Activated T-helper 17 cell treated with anti-CD3 and anti-CD28 coated beads, Interleukin-2, amount 50 U/mL, for 72 hours (primary cell): ENCODE data around the gene SKI. TPM values are rescaled to one million over a fixed set of nuclear protein-coding genes. Genes with fewer than 3 reads are reported as not detected.

ENCODE experiments used
- ATAC-seq: fragments of 150-1000 bp; cut with Tn5 transposase; replicated peaks from 2 replicates; pipeline ENCODE4 v1.10.0; 2021; ENCODE audit warnings: mild to moderate bottlenecking, moderate library complexity
- H3K27ac Mint-ChIP-seq: one replicate; pipeline ENCODE4 v1.8.0; 2022; ENCODE audit warnings: mixed read lengths
- H3K27me3 Mint-ChIP-seq: one replicate; pipeline ENCODE4 v1.8.0; 2022; ENCODE audit warnings: mixed read lengths
- H3K36me3 Mint-ChIP-seq: one replicate; pipeline ENCODE4 v1.8.0; 2022; ENCODE audit warnings: low read depth, mild to moderate bottlenecking, mixed read lengths
- H3K4me1 Mint-ChIP-seq: one replicate; pipeline ENCODE4 v1.8.0; 2022; ENCODE audit warnings: mixed read lengths
- H3K4me3 Mint-ChIP-seq: one replicate; pipeline ENCODE4 v1.8.0; 2022; ENCODE audit warnings: mild to moderate bottlenecking, mixed read lengths
- H3K9me3 Mint-ChIP-seq: one replicate; pipeline ENCODE4 v1.8.0; 2022; ENCODE audit warnings: mixed read lengths
- total RNA-seq, 2 donors: library from RNA; stranded (reverse); gene quantifications; one replicate each; pipeline ENCODE4 v1.2.3, GENCODE V29; 2022

The SKI gene
- total RNA-seq, 2 donors from 2014 or later, result 39.5 to 52.1 TPM

GRCh38 chr1:2335721-2336455 is 107.8 kb downstream of the SKI start:
- Mint-ChIP-seq H3K27me3 (no peaks in the 10 kb centered on the region), H3K4me3 (no peak overlapping the region), H3K9me3 (no peaks in the 10 kb centered on the region), H3K36me3 (no peaks in the 10 kb centered on the region), H3K27ac (no peak overlapping the region), H3K4me1 (no peaks in the 10 kb centered on the region)
- ATAC-seq, result no peak

DNA sequence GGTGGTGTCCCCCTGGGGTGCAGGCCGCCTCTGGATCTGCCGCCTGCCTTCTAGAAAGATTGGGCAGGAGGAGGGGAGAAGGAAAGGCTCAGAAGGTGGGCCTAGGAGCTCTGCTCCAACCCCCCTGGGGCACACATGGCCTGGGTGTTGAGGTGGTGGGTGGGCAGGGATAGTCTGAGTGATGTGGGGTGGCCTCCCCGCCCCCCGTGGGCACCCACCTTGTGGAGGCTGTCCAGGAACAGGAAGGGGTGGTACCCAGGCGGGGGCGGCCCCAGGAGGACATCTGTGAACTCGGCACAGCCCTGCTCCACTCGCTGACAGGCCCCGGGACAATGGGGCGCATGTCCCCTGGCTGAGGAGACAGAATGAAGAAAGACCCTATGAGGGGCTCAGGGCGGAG is 108.4 kb downstream of the SKI start:
- Mint-ChIP-seq H3K4me1 (no peaks in the 10 kb centered on the region), H3K27me3 (no peaks in the 10 kb centered on the region), H3K9me3 (no peaks in the 10 kb centered on the region), H3K36me3 (no peaks in the 10 kb centered on the region), H3K4me3 (no peak overlapping the region), H3K27ac (no peak overlapping the region)
- ATAC-seq, result no peak

DNA sequence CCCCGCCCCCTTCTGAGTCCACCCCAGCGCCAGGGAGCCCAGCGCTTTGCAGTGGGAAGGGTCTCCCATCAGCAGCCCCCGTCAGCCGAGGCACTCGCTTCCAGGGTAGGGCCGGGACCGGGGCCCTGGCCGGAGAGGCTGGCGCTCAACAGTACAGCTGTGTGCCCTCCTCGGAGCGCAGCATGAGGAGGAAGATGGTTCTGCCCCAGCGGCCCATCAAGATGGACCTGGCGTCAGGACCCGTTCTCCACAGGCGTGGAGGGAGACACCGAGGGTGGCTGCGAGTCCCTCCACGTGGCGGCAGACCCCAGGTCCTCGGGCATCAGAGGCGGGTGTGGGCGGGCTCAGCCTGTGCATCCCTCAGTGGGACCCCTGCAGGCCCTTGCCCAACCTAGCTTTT is 109.0 kb downstream of the SKI start:
- H3K4me3 Mint-ChIP-seq, result no peak overlapping the region
- no peaks in the 10 kb centered on the region for H3K4me1 Mint-ChIP-seq
- no peaks in the 10 kb centered on the region for H3K36me3 Mint-ChIP-seq
- no peak for ATAC-seq
- no peaks in the 10 kb centered on the region for H3K9me3 Mint-ChIP-seq
- no peaks in the 10 kb centered on the region for H3K27me3 Mint-ChIP-seq
- no peak overlapping the region for H3K27ac Mint-ChIP-seq

GRCh38 chr1:2337501-2337900 is 109.4 kb downstream of the SKI start:
- Mint-ChIP-seq H3K4me1 (no peaks in the 10 kb centered on the region), H3K4me3 (no peak overlapping the region), H3K27me3 (no peaks in the 10 kb centered on the region), H3K9me3 (no peaks in the 10 kb centered on the region), H3K27ac (no peak overlapping the region), H3K36me3 (no peaks in the 10 kb centered on the region)
- ATAC-seq, result no peak

- no peaks in the 10 kb centered on the region for H3K36me3 Mint-ChIP-seq
- H3K27ac Mint-ChIP-seq, result no peak overlapping the region
- H3K4me1 Mint-ChIP-seq, result no peaks in the 10 kb centered on the region
- H3K27me3 Mint-ChIP-seq, result no peaks in the 10 kb centered on the region
- H3K9me3 Mint-ChIP-seq, result no peaks in the 10 kb centered on the region
- no peak overlapping the region for H3K4me3 Mint-ChIP-seq
- no peak for ATAC-seq
Observed at GRCh38 chr1:2339206-2340085, 111.3 kb downstream of the SKI start.

DNA sequence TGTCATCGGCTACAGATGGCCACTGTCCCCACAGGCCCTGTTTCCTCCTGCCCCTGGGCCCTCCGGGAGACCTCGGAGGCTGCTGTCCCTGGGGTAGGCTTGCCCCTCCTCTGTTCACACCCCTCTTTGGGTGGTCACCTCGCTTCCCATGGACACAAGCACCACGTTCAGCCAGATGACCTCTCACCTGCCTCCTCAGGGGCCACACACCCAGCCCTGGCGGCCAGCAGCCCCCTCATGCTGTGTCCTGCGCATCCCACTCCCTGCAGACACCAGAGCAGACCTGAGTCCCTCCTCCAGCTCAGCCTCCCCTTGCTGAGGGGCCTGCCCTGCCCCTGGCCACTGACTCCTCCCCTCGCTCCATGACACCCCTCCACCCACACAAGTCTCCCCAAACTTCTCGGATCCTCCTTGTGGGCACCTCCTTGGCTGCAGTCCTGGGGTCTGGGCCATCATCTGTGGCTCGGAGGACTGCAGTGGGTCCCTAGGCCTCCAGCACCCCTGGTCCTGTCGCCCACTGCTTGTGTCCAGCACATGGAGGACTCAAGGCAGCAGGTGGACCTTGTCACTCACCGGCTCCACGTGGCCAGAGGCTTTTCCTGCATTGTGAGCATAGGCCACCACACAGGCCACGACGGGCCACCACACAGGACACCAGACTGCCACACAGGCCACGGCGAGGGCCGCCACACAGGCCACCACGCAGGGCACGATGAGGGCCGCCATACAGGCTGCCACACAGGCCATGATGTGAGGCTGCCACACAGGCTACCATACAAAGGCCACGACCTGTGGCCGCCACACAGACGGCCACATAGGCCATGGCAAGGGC is 112.2 kb downstream of the SKI start:
- H3K9me3 Mint-ChIP-seq, result no peaks in the 10 kb centered on the region
- no peak overlapping the region for H3K27ac Mint-ChIP-seq
- H3K4me1 Mint-ChIP-seq, result no peaks in the 10 kb centered on the region
- H3K27me3 Mint-ChIP-seq, result no peaks in the 10 kb centered on the region
- no peak overlapping the region for H3K4me3 Mint-ChIP-seq
- H3K36me3 Mint-ChIP-seq, result no peaks in the 10 kb centered on the region
- ATAC-seq, result no peak

DNA sequence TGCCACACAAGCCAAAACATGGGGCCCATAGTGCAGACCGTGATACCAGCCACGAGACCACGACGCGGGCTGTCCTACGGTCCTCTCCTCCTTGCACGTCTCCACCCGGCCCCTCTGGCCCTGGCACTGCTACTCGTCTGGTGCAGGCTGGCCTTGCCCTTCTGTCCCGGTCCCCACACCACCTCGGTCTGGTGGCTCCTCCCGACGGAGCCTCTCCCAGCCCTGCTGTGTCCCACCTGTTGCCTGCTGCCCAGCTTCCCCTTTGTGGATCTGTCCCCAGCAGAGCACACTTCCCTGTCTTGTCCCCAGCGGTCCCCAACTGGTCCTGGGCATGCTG is 112.8 kb downstream of the SKI start:
- Mint-ChIP-seq H3K9me3 (no peaks in the 10 kb centered on the region), H3K4me1 (no peaks in the 10 kb centered on the region), H3K27me3 (no peaks in the 10 kb centered on the region), H3K36me3 (no peaks in the 10 kb centered on the region), H3K27ac (no peak overlapping the region), H3K4me3 (no peak overlapping the region)
- no peak for ATAC-seq

DNA sequence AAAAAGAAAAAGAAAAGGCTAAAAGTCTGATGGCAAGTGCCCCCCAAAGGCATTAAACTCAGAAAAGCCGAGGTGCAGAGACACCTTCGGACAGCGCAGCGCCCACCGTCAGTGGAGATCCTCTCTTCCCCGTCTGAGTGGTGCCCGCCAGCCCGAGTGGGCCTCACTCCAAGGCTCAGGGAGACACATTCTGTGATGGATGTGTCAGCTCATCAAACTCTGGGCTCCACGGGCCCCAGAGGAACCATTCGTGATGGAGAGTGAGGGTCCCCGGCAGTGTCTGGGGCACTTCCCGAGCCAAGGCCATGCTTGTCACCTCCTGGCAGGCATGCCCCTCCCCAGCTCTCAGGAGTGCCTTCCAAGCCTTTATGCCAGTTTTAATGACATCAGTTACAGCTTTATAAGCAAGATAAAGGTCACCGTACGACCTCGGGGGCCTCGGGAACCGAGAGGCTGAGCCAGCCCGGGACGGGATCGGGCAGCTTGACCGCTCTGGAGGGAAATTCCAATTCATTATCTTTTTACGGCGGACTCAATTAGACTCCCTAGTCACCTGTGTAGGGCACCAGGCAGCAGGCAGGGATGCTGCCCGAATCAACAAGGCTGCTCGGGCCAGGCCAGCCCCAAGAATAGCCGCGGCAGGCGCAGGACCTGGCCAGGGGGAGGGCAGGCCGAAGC is 113.7 kb downstream of the SKI start:
- Mint-ChIP-seq H3K9me3 (no peaks in the 10 kb centered on the region), H3K27ac (no peak overlapping the region), H3K27me3 (no peaks in the 10 kb centered on the region), H3K36me3 (no peaks in the 10 kb centered on the region), H3K4me3 (no peak overlapping the region), H3K4me1 (no peaks in the 10 kb centered on the region)
- ATAC-seq, result no peak

- H3K9me3 Mint-ChIP-seq, result no peaks in the 10 kb centered on the region
- H3K4me1 Mint-ChIP-seq, result no peaks in the 10 kb centered on the region
- no peak overlapping the region for H3K4me3 Mint-ChIP-seq
- H3K27ac Mint-ChIP-seq, result no peak overlapping the region
- no peak for ATAC-seq
- no peaks in the 10 kb centered on the region for H3K36me3 Mint-ChIP-seq
- no peaks in the 10 kb centered on the region for H3K27me3 Mint-ChIP-seq
Observed at GRCh38 chr1:2342384-2343022, 114.4 kb downstream of the SKI start.

DNA sequence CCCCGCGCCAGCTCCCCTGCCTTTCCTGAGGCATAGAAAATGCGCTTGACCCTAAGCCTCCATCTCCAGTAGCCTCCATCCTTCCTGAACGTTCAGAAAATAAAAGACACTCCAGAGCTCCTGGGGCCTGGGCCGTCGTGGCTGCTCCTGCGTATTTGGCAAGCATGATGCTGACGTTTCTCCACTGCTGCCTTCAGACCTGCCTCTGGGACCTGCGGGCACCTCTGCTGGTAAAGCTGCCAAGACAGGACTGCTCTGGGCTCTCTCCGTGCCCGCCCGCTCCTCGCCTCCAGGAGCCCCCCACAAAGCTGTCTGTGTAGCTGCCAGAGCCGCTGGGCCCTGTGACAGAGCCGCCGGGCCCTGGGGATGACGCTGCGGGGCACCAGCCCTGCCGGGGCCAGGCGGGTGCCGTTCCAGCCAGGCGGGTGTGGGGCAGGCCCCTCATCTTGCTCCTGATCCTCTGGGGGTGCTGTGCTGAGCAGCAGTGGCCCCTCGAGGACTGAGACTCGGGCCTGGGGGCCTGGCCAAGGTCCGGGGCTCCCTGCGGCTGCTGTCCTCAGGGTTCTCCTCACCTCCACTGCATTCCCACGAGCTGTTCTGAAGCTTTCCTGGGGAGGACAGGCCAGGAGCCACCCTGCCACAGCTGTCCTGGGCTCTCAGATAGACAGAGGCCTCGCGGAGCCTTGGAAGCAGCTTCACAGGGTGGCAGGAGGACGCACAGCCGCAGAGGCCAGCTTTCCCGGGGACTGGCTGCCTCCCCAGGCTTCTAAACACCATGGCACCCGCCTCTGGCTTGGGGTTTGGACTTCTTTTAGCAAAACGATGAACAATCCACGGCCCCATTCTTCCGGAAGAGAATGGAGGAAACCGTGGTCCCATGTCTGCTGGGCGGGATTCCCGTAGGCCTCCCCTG is 115.2 kb downstream of the SKI start:
- Mint-ChIP-seq H3K36me3 (no peaks in the 10 kb centered on the region), H3K27ac (no peak overlapping the region), H3K27me3 (no peaks in the 10 kb centered on the region), H3K4me1 (no peaks in the 10 kb centered on the region), H3K9me3 (no peaks in the 10 kb centered on the region), H3K4me3 (no peak overlapping the region)
- no peak for ATAC-seq

- no peaks in the 10 kb centered on the region for H3K36me3 Mint-ChIP-seq
- no peak overlapping the region for H3K4me3 Mint-ChIP-seq
- no peaks in the 10 kb centered on the region for H3K4me1 Mint-ChIP-seq
- ATAC-seq, result no peak
- no peak overlapping the region for H3K27ac Mint-ChIP-seq
- H3K27me3 Mint-ChIP-seq, result no peaks in the 10 kb centered on the region
- H3K9me3 Mint-ChIP-seq, result no peaks in the 10 kb centered on the region
Observed at GRCh38 chr1:2344121-2344681, 116.1 kb downstream of the SKI start.

- Mint-ChIP-seq H3K4me3 (no peak overlapping the region), H3K4me1 (no peaks in the 10 kb centered on the region), H3K27me3 (no peaks in the 10 kb centered on the region), H3K36me3 (no peaks in the 10 kb centered on the region), H3K9me3 (no peaks in the 10 kb centered on the region), H3K27ac (no peak overlapping the region)
- ATAC-seq, result no peak
Observed at GRCh38 chr1:2344744-2345296, 116.7 kb downstream of the SKI start.
